SU-DHL-6 (cell line): ENCODE data around the gene DLX1.
"Not testable (repeated sequence)": the region's sequence is repeated elsewhere in the genome, so short reads cannot be mapped to it uniquely, and the experiment has no call there.

Source experiments
- H2AFZ ChIP-seq: fragments of 200-600 bp; sonication (generic); 2 replicates; pipeline ENCODE4 v1.6.1; 2014; ENCODE audit warnings: low read depth, mild to moderate bottlenecking, moderate library complexity, mixed read lengths, antibody characterized with exemption, low read length; ENCODE audit not compliant: severe bottlenecking
- H3F3A ChIP-seq: fragments of 200-600 bp; shearing (Covaris generic); 2 replicates; pipeline ENCODE4 v1.6.0; 2016; ENCODE audit warnings: antibody characterized with exemption, mild to moderate bottlenecking; ENCODE audit not compliant: insufficient read depth
- H3K27ac ChIP-seq: fragments of 200-600 bp; sonication (generic); 2 replicates; pipeline ENCODE4 v1.5.1; 2016; ENCODE audit warnings: low read depth, mild to moderate bottlenecking, low read length, moderate library complexity, mixed read lengths
- H3K27me3 ChIP-seq: fragments of 200-600 bp; sonication (generic), shearing (Covaris generic); 2 replicates; pipeline ENCODE4 v1.6.0; 2014; ENCODE audit warnings: mild to moderate bottlenecking, low read length
- H3K36me3 ChIP-seq: fragments of 200-600 bp; sonication (generic); 2 replicates; pipeline ENCODE4 v1.6.1; 2014; ENCODE audit warnings: mild to moderate bottlenecking, low read length, mixed read lengths
- H3K4me2 ChIP-seq: fragments of 300-600, 200-600 bp; shearing (Covaris generic), sonication (generic); 2 replicates; pipeline ENCODE4 v1.6.0; 2014; ENCODE audit warnings: low read length, low read depth, mild to moderate bottlenecking; ENCODE audit not compliant: poor library complexity, severe bottlenecking
- H3K4me3 ChIP-seq: fragments of 200-600 bp; sonication (generic); 2 replicates; pipeline ENCODE4 v1.5.1; 2014; ENCODE audit warnings: antibody characterized with exemption, low read length, mild to moderate bottlenecking, mixed read lengths; ENCODE audit not compliant: insufficient read depth, poor library complexity, severe bottlenecking
- H3K79me2 ChIP-seq: fragments of 200-600 bp; sonication (generic); 2 replicates; pipeline ENCODE4 v1.6.1; 2014; ENCODE audit warnings: mild to moderate bottlenecking, low read length, moderate library complexity; ENCODE audit not compliant: insufficient read depth
- H3K9ac ChIP-seq: fragments of 200-600 bp; sonication (generic); 2 replicates; pipeline ENCODE4 v1.7.0; 2014; ENCODE audit warnings: mild to moderate bottlenecking, low read length
- H3K9me2 ChIP-seq: fragments of 200-600 bp; sonication (generic); replicated peaks from 2 replicates; pipeline ENCODE4 v1.6.1; 2014; ENCODE audit warnings: low read length; ENCODE audit not compliant: insufficient read depth
- H3K9me3 ChIP-seq: fragments of 200-600 bp; sonication (generic); 2 replicates; pipeline ENCODE4 v1.6.1; 2014; ENCODE audit warnings: low read length, mixed read lengths; ENCODE audit not compliant: insufficient read depth
- H4K20me1 ChIP-seq: fragments of 200-600 bp; sonication (generic); 2 replicates; pipeline ENCODE4 v1.6.1; 2014; ENCODE audit warnings: low read depth, mild to moderate bottlenecking, antibody characterized with exemption, low read length, moderate library complexity, mixed read lengths
- EZH2phosphoT487 ChIP-seq: fragments of 200-600 bp; sonication (generic), shearing (Covaris generic); conservative IDR thresholded peaks from 2 replicates; pipeline ENCODE4 v1.6.1; 2018; ENCODE audit warnings: mild to moderate bottlenecking, antibody characterized with exemption, low read length, moderate library complexity, mixed read lengths
- TF ChIP-seq, protein P1 (sequence below): fragments of 200-600 bp; sonication (generic); IDR thresholded peaks from one replicate; pipeline ENCODE4 v1.5.1; 2017; ENCODE audit warnings: antibody characterized with exemption, mild to moderate bottlenecking, low read length, moderate library complexity; ENCODE audit not compliant: insufficient read depth, poor library complexity, severe bottlenecking

DLX1 gene

GRCh38 chr2:172109256-172109987 is 24.1 kb downstream of the DLX1 start:
- H4K20me1 ChIP-seq: no peaks in the 10 kb centered on the region
- no peak overlapping the region for H3K9ac ChIP-seq
- TF ChIP-seq, protein P1, sequence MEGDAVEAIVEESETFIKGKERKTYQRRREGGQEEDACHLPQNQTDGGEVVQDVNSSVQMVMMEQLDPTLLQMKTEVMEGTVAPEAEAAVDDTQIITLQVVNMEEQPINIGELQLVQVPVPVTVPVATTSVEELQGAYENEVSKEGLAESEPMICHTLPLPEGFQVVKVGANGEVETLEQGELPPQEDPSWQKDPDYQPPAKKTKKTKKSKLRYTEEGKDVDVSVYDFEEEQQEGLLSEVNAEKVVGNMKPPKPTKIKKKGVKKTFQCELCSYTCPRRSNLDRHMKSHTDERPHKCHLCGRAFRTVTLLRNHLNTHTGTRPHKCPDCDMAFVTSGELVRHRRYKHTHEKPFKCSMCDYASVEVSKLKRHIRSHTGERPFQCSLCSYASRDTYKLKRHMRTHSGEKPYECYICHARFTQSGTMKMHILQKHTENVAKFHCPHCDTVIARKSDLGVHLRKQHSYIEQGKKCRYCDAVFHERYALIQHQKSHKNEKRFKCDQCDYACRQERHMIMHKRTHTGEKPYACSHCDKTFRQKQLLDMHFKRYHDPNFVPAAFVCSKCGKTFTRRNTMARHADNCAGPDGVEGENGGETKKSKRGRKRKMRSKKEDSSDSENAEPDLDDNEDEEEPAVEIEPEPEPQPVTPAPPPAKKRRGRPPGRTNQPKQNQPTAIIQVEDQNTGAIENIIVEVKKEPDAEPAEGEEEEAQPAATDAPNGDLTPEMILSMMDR: no peak
- TF ChIP-seq EZH2phosphoT487: no peak
- H3F3A ChIP-seq: no peaks in the 10 kb centered on the region
- H3K9me3 ChIP-seq: no peaks in the 10 kb centered on the region
- H2AFZ ChIP-seq: no peak overlapping the region
- no peak overlapping the region for H3K27ac ChIP-seq
- no peak overlapping the region for H3K4me3 ChIP-seq
- no peaks in the 10 kb centered on the region for H3K79me2 ChIP-seq
- no peak overlapping the region for H3K4me2 ChIP-seq
- H3K27me3 ChIP-seq: no peaks in the 10 kb centered on the region
- H3K36me3 ChIP-seq: no peaks in the 10 kb centered on the region
- H3K9me2 ChIP-seq: no peaks in the 10 kb centered on the region

- H3K4me3 ChIP-seq: no peak overlapping the region
- H3K4me2 ChIP-seq: no peak overlapping the region
- H3K27me3 ChIP-seq: no peaks in the 10 kb centered on the region
- no peak overlapping the region for H2AFZ ChIP-seq
- no peaks in the 10 kb centered on the region for H3K9me2 ChIP-seq
- no peak overlapping the region for H3K27ac ChIP-seq
- H3K9ac ChIP-seq: no peak overlapping the region
- TF ChIP-seq EZH2phosphoT487: no peak
- TF ChIP-seq, protein P1: no peak
- H3K36me3 ChIP-seq: no peaks in the 10 kb centered on the region
- H4K20me1 ChIP-seq: no peaks in the 10 kb centered on the region
- H3K9me3 ChIP-seq: no peaks in the 10 kb centered on the region
- no peaks in the 10 kb centered on the region for H3K79me2 ChIP-seq
- H3F3A ChIP-seq: no peaks in the 10 kb centered on the region
Observed at GRCh38 chr2:172109988-172110811, 24.9 kb downstream of the DLX1 start.

DNA sequence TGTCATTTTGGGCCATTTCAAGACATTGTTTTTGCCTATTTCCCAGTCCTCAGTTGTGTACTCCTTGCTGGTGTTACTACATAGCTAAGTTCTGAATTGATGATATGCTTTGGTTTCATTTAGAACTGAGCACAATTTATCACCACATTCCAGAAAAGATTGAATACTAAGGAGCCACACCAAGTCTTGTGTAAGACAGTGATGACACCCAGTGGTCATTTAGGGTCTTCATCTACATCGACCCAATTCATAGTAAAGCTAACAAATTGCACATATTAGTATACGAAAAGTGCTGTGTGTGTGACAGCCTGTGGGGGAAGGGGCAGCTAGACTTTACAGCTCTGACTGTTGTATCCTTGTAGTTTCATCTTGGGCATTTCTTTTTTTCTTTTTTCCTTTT is 28.3 kb downstream of the DLX1 start:
- Histone ChIP-seq H3K9me3 (no peaks in the 10 kb centered on the region), H3K27me3 (no peaks in the 10 kb centered on the region), H3F3A (no peaks in the 10 kb centered on the region), H3K36me3 (no peaks in the 10 kb centered on the region), H3K79me2 (no peaks in the 10 kb centered on the region), H3K4me3 (no peak overlapping the region), H3K27ac (no peak overlapping the region), H3K4me2 (no peak overlapping the region), H2AFZ (no peak overlapping the region), H3K9ac (no peak overlapping the region), H3K9me2 (no peaks in the 10 kb centered on the region), H4K20me1 (no peaks in the 10 kb centered on the region)
- TF ChIP-seq, protein P1: no peak
- no peak for TF ChIP-seq EZH2phosphoT487

DNA sequence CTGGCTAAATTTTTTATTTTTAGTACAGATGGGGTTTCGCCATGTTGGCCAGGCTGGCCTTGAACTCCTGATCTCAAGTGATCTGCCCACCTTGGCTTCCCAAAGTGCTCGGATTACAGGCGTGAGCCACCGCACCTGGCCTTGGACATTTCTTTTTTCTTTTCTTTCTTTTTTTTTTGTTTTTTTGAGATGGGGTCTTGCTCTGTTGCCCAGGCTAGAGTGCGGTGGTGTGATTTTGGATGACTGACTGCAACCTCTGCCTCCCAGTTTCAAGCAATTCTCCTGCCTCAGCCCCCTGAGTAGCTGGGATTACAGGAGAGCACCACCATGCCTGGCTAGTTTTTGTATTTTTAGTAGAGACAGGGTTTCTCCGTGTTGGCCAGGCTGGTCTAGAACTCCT is 28.9 kb downstream of the DLX1 start:
- not testable (repeated sequence) for H3K4me2 ChIP-seq, H3K36me3 ChIP-seq, H3K9me2 ChIP-seq, H3F3A ChIP-seq, H3K9me3 ChIP-seq, H4K20me1 ChIP-seq, H3K4me3 ChIP-seq, H2AFZ ChIP-seq, H3K9ac ChIP-seq, H3K27ac ChIP-seq, H3K79me2 ChIP-seq, H3K27me3 ChIP-seq
